GM12891 (cell line): ENCODE measurements around the gene DNAI7.

Experiments
- POLR2A ChIP-seq: IDR thresholded peaks from 2 replicates; pipeline ENCODE4 v1.6.1; 2011; ENCODE audit warnings: low read depth, low read length, control low read depth
- POLR2AphosphoS5 ChIP-seq: IDR thresholded peaks from 2 replicates; pipeline ENCODE4 v1.6.1; 2011; ENCODE audit warnings: low read depth, low read length, control low read depth

DNA sequence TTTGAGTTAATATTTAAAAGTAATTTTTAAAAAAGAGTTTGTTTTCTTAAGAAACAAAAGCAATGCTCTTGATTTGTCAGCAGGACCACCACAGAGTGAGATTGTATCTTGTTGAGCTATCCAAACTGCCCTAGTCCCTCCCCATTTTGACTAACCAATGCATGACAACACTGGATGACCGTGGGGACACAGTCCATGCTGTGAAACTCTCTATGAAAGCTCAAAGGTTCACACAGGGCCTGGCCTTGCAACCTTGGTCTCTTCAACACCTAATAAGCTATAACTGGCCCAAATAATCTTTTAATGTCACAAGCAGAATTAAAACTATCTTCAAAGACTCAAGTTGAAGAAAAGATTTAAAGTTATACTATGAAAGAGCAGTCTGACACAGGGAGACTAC lies 13.6 kb upstream of the DNAI7 start:
- TF ChIP-seq POLR2A (no peak), POLR2AphosphoS5 (no peak)
